T1000 (cell line): Measurements from ENCODE around the gene GLT6D1.

Experiments
- DNase-seq: peaks from one replicate; lab custom pipeline; 2025; ENCODE audit warnings: mixed read lengths; lab: John Stamatoyannopoulos, UW

GLT6D1 gene

DNA sequence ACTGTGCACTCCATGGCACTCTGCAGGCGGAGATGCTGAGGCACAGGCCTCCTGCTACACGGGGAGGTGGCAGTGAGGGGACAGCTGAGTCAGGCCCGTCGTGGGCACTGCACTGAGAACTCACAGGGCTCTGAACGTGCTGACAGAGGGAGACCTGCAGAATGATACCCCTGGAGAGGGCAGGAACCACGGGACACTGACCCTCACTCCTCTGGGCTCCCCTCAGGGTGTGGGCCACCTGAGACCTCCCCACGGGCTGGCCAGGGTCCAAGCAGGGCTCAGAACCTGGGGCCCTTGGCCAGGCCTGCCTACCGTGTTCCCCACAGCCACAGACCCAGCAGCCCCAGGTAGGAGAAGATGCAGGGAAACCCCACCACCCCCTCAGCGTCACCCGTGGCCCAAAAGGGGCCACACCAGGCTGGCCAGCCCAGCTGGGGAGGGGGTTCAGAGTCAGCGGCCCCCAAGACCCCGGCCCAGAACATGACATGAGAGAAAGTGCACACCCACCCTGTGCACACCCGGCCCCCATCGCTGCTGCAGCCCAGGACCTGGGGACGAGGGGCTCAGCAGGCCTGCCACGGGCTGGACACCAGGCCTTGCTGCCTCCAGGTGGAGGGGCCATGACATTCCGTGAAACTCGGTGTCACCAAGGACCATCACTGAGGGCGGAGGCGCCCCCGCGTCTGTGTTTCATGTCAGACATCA, 30.9 kb downstream of the GLT6D1 start:
- no peak for DNase-seq

DNA sequence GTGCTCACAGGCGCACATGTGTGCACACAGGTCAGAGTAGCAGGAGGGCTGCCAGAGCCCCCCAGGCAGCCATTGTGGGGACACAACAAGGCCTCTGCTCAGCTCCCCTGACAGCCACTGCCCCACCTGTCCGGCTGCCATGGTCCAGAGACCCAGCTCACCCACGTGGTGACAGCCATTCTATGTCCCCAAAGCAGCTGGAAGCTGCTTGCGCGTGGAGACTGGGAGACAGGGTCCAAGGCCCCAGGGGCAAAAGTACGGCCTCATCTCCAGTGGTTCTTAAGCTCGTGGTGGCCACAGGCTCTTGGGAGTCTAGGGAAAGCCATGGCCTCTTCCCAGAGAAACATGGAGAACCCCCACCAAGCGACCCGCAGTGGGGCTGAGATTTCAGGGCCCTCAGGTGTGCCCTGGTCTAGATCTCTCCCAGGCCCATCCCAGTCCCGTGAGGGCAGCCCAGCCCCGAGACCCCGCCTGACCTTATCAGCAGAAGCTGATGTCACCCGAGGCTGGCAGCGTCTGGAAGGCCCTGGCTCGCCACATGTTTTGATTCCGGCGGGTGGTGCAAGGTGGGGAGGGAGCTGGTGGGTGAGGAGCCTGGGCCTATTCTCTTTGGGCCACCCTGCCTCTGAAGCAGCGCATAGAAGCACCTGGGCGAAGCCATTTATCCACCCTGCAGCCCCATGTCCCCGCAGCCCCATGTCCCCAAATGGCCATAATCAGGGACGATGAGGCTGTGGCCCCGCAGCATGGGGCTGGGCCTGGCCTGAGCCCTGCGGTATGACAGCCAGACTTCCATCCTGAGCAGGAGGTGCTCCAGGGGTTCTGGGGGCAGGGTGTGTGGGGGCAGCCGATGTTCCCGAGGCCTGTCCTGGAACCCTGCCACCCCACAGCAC, 31.7 kb downstream of the GLT6D1 start:
- no peak for DNase-seq

DNA sequence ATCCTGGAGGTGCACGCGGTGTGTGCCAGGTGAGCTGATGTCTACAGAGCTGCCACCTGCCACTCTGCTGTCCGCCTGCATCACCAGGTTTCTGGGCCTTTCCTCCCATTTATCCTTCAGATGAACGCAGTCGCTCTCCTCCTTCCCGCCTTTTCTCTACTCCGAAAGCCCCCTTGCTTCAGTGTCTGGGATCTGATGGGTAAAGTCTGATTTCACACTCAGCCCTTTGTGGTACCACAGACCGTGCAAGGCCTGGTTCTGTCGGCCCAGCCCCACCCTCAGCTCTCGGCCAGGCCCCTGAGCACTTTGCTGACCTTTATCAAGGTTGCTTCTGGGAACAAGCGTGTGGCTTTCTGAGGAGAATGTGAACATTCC, 32.5 kb downstream of the GLT6D1 start:
- no peak for DNase-seq

DNA sequence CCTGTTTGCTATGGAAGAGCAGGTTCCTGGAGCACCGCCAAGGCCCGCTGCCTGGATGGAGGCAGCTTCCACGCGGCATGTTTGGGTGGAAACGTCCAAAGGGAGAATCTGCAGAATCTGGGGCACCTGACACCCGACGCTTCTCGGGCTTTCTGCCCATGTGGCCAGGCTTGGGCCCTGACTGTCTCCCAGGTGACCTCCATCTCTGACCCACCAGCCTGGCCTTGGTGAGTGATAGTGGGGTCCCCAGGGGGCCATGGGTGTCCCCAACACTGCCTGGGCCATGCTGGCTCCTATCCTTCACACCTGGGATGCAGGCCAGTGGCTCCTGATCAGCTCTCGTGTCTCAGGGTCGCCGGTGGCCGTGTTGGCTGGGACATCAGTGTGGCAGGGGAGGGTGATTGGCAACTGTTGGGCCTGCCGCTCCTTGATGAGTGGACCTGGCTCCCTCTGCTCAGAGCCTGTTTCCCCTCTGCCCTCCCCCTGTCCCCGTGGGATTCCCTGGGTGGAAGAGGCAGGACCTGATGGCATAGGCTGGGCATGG, 34.0 kb downstream of the GLT6D1 start:
- no peak for DNase-seq

DNA sequence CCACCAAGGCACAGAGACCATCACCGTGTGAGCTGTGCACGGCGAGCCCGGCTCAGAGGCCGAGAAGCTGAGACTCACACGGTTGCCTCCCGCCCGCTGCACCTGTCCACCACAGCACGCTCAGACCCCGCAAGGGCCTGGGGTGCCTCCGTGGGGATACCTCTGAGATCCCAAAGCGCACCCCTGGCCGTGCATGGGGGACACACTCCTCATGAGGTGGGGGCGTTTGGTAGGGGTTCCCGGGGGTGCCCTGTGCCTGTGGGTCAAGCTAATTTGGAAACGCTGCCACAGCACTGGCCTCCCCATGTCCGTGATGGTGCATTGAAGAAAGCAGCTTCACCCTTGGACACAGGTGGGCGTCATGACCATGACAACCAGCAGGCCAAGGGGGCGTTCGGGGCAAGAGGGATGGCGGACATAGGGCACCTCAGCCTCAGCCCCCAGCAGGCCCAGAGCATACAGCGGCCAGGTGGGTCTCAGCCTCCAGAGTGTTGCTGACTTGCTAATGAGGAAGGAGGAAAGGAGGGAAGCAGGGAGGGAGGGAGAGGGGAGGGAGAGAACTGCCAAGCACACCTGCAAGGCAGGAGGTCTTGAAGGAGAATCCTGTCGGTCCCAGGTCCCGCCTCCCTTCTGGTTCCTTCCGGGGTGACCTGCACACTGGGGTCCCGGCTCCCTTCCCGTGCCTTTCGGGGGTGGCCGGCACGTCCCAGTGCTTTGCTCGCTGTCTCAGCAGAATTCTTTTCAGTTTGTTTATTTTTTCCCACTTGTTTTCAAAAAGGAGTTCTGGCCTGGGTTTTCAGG, 34.7 kb downstream of the GLT6D1 start:
- DNase-seq, result no peak

DNA sequence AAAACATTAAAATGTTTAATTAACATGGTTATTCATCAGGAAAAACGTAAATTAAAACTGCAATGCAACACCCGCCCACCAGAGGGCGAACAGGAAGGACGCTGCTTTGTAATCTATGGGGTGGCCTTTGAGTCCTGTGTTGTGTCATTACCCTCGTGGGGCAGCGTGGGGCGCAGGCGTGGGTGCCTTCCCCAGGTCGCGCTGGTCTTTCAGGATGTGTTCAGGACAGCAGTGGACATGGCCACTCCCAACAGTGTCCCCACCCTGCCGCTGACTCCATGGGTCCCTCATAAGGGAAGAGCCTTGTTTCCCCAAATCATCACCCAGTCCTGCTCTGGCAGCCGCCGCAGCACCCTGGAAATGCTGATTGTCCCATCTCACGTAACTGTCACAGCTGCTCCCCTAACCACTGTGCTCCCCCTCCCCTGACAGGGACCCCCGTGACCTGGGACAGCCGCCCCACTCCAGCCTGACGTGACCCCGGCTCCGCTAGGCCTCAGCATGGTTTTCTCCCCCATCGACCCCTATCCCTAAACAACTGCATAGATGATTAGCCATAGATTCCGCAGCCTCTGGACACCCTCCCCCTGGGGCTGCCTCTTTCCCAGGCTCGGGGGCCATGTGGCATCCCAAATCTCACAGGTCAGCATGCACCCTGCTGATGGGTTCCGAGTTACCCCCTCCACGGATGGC, 36.4 kb downstream of the GLT6D1 start:
- DNase-seq, result peak; percentile 16

DNA sequence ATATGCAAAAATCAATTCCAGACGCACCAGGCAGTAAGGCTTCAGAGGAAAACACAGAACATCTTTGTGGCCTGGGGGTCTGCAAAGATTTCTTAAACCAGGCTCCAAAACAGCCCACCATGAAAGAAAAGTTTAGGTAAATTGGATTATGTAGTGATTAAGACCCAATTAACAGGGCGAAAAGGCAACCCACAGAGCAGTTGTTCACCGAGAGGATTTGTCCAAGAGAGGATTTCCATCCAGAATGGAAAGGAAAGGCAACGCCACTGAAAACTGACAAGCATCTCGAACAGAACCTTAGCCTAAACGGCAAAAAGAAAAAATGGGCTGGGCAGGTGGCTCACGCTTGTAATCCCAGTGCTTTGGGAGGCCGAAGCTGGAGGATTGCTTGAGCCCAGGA, 37.4 kb downstream of the GLT6D1 start:
- no peak for DNase-seq

DNA sequence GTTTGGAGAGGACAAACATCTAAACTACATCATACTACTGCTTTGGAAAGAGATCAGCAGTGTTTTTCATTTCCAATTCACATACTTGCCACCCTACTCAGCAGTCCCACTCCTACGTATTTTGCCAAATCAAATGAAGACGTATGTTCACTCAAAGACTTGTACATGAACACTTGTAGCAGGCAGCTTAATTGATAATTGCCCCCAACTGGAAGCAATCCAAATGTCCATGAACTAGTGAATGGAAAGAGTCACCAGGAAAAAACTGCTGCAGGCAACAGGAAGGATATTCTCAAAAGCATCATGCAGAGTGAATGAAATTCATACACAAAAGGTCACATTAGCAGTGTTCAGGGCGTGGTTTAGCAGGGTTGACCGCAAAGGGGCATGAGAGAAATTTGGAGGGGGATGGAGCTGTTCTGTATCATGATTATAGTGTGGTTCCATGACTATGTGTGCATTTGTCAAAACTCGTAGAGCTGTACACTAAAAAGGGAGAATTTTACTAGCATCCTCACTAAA, 39.0 kb downstream of the GLT6D1 start:
- no peak for DNase-seq

DNA sequence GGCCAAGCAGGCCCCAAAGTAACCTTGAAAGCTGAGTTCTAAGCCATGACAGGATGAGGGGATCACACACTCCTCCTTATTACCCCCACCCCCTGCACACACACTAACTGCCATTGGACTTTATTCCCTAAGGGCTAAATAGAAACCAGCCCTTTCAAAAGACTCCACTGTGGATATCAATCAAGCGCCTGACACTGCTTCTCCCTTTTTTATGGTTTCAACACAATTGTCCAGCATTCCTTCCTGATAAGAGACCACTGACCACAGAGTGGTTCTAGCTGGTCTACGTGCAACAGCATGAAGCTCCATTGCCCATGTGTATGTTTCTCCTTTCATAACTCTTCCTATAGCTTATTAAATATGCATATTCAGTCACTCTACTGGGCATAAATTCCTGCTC, 43.1 kb downstream of the GLT6D1 start:
- no peak for DNase-seq

DNA sequence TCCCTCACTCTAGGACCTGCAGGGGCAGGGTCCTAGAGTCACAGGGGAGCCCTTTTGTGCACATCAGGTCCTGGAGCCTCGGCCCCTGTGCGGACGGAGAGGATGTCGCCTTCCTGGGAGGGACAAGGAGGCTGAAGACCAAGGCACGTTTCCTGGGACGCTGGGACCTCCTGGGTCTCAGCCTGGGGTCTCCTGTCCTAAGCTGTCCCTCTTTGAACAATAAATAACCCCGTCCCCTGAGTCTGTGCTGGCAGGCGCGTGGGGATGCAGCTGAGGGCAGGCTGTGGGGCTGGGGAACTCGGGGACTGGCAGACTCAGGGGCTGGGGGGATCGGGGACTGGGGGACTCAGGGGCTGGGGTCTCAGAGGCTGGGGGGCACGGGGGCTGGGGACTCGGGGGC, 46.7 kb downstream of the GLT6D1 start:
- DNase-seq, result no peak

DNA sequence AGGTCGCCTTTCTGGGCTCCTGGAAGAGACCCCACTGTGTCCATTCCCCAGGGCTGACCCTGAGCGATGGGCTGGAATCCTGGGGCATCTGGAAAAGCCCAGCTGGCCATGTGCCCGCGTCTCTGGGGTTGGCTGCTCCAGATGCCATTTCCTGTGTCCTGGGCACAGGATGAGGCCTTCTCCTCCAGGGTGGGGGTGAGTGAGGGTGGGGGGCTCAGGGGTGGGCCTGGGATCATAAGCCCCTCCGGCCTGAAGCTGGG, 47.1 kb downstream of the GLT6D1 start:
- DNase-seq, result no peak

DNA sequence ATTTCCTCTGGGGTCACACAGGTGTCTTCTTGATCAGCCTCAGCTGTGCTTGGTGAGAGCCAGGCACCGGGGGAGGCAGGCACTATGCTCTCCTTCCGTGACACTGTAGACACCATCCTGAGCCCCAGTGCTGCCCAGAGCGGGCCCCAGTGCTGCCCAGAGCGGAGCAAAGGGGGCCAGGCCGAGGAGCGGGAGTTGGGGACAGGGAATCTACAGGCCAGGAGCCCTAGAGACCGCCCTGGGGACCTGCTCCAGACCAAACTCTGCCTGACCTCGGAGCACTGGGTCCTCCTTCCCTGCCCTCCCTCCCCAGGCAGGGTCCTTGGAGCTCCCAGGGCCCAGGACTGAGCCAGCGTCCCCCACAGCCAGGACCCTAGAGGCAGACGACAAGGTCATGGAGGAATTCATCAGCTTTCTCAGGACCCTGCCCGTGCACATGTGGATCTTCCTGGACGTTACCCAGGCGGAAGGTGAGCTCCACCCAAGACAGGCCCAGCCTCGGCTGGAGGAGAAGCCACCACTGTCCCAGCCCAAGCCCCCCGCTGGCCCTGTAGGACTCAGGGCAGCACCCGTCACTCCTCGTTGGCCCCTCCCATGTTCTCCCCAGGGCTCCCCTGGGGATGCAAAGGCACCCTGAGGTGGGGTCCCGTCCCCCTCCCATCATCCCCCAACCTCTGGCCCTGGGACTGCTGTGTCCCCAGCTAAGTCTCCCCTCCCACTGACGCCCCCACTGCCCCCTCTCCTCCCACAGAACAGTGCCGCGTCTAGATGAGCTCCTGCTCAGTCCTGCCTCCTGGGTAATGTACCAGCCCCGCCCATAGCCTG, 47.6 kb downstream of the GLT6D1 start:
- DNase-seq, result no peak

DNA sequence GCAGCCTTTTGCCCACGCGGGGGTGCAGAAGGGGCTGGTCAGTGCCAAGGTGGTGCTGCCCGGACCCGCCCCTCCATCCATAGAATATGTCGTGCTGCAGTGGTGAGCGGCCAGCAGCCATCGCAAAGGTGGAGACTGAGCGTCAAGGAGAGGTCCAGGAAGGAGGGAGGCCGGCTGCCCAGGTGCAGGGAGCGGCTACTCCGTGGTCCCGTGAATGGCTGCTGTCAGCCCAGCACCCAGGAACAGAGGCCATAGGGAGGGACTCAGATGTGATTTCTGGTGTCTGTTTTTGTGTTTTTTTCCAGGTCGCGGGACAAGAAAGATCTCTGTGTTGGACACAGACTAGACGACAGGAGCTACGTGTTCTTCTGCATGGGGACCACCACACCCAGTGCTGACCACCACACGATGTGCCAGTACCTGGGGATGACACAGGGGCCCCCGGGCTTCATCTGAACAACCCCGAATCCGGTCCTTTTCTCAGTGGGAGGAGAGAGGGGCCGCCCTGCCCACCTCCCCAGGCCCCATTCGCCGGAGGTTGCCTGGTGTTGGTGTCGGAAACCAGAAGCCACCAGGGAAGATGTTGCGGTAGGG, 48.8 kb downstream of the GLT6D1 start:
- no peak for DNase-seq

DNA sequence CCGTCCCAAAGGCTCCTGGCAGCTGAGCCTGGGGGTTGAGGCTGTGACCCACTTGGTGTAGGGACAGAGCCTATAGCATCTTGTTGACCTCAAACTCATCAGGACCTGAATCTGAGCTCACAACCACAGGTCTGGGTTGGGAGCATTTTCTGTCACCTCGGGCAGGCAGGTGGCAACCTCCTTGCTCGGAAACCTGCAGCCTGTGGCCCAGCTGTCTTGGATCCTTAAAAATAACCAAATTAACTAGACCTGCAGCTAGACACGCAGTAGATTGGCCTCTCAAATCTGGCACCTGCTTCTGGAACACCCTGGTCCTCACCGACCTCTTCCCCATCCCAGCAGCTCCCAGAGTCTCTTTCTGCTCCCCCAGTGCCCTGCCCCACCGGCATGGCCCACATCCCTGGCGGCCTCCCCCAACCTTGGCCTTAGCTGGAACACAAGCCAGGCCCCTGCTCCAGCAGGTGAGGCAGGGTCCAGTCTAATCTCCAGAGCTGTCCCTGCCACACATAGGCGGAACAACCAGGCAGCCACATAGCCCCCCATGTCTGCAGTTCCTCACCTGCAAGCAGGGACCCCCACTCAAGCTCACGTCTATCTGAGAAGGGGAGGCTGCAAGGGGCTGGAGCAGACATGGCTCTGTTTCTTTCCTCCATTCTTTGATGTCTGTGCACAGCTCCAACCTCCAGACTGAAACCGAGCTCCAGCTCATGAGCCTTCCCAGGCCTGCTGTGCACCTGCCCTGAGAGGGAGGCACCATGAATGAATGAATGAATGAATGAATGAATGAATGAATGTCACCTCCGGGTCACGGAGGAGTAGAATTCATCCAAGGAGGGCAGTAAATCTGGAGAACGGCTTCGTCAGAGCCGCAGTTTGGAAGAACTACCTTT, 49.5 kb downstream of the GLT6D1 start:
- DNase-seq, result no peak

DNA sequence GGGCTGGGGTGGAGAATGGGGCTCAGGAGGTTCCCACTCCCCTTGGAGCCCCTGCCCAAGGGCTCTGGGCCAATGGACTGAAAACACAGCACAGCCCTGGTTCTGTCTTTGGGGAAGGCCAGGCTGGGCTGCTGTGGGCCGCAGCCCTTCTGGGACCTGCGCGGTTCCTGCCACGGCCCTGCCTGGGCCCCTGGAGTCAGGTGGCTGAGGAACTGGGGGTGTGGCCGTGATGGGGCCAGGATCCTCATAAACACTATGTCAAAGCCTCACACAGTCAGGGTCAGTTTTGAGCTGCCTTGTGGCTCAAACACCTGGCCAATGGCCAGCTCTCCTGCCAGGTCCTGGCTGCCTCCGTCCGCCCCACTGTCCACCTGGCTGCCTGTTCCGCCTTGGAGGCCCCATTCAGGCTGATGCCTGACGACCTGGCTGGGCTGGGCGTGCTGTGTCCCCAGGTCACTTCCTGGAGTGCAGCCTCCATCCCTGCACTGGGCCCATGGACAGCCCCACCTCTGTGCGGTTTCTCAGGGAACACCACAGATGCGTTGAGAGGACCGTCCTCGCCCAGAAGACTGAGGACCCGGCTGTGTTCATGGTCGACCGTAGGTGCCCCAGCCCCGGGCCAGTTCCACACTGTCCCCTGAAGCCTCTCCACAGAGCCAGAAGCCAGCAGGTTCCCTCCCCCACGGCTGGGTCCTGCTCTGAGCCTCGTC, 50.3 kb downstream of the GLT6D1 start:
- DNase-seq, result no peak

DNA sequence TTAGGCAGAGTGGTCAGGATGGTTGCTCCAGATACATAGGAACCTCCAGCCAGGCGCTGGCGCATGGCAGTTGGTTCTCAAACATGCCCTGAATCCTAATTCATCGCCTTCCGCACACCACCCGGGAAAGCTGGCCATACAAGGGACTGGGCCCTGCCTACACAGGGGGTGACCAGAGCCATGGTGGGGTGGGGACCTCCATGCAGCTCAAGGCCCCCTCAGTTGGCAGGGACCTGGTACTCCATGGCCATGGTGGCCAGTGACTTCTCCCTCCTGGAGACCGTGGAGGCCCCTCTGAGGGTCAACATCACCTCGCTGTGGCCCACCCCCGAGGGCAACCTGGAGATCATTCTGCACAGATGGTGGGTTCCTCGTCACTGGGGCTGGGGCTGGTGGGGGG, 51.0 kb downstream of the GLT6D1 start:
- DNase-seq, result no peak

DNA sequence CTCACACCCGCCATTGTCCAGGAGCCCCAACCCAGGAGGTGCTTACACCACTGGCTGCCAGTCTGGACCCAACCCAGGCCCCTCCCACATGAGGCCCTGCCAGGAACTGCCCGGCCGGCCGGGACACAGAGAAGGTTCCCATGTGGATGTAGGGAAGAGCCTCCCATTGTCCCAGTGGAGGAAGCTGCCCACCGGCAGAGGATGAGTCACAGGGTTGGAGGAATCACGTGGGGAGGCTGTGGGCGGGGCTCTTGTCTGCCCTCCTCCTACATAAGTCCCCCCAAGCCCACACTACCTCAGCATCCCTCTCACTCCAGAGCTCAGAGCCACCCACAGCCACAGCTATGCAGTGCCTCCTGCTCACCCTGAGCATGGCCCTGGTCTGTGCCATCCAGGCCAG, 51.7 kb downstream of the GLT6D1 start:
- no peak for DNase-seq

DNA sequence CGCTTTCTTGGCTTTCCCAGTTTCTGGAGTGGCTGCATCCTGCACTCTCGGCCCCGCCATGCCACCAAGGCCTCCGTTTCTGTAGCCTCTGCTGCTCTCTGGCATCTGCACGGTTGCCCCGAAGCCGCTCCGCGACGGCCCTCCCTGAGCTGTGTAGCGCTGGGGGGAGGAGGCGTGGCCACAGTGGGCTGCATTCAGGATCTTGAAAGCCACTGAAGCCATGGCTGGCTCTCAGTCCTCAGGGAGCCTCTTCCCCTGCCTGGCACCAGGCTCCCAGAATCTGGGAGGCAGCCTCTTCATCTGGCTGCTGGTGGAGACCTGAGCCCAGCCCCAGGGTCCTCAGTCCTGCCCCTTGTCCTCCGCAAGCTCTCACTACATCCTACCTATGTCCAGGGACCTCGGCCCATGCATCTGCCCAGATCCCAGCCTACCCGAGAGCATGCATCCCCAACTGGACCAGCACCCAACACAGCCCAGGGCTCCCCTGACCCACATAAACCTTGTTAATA, 52.7 kb downstream of the GLT6D1 start:
- no peak for DNase-seq

DNA sequence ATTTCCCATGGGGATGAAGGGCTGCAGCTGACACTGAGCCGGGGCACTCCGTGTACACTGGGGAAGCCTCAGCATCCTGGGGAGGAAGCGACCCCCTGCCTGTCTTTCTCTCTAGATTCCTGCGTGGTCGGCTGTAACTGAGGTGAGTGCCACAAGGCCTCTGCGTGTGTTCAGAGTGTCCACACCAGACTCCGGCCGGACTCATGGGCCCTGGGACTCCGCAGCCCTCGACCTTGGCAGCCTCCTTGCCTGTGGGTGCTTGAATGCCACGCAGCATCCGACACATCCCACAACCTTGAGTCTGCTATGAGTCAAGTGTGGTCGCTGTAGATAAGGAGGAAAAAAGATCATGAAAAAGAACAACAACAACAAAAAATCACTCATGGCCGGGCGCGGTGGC, 54.4 kb downstream of the GLT6D1 start:
- no peak for DNase-seq
